OCI-LY3 (cell line): Measurements from ENCODE around the gene MAGEB17.
A peak's percentile ranks its signal among the peaks of the same experiment; 100 is the strongest.

ENCODE experiments used
- H2AFZ ChIP-seq: fragments of 200-600, 300-600 bp; shearing (Covaris generic); 2 replicates; pipeline ENCODE4 v1.6.0; 2014; ENCODE audit warnings: antibody characterized with exemption, low read depth, low read length
- H3K27ac ChIP-seq: fragments of 200-600, 300-600 bp; sonication (generic); 2 replicates; pipeline ENCODE4 v1.5.1; 2014; ENCODE audit warnings: mild to moderate bottlenecking, low read length, moderate library complexity, mixed read lengths
- H3K27me3 ChIP-seq: fragments of 200-600, 300-600 bp; sonication (generic); 2 replicates; pipeline ENCODE4 v1.6.1; 2014; ENCODE audit warnings: low read depth, low read length, mixed read lengths
- H3K36me3 ChIP-seq: fragments of 200-600, 300-600 bp; sonication (generic); replicated peaks from 2 replicates; pipeline ENCODE3; 2014; ENCODE audit warnings: low read depth, low read length, mixed read lengths
- H3K4me1 ChIP-seq: fragments of 300-600, 200-600 bp; sonication (generic); 2 replicates; pipeline ENCODE4 v1.6.1; 2014; ENCODE audit warnings: low read length, mixed read lengths
- H3K4me2 ChIP-seq: fragments of 200-600, 300-600 bp; sonication (generic); 2 replicates; pipeline ENCODE4 v1.6.1; 2014; ENCODE audit warnings: low read length, mixed read lengths
- H3K4me3 ChIP-seq: fragments of 300-600, 200-600 bp; sonication (generic); 2 replicates; pipeline ENCODE4 v1.5.1; 2014; ENCODE audit warnings: antibody characterized with exemption, mild to moderate bottlenecking, low read length, moderate library complexity
- H3K79me2 ChIP-seq: fragments of 300-600, 200-600 bp; shearing (Covaris generic); 2 replicates; pipeline ENCODE4 v1.6.1; 2014; ENCODE audit warnings: mild to moderate bottlenecking, low read length, mixed read lengths
- H3K9ac ChIP-seq: fragments of 300-600, 200-600 bp; shearing (Covaris generic); 2 replicates; pipeline ENCODE4 v1.6.0; 2014; ENCODE audit warnings: mild to moderate bottlenecking, low read length, moderate library complexity
- H3K9me3 ChIP-seq: fragments of 200-600, 300-600 bp; shearing (Covaris generic); 2 replicates; pipeline ENCODE4 v1.6.1; 2014; ENCODE audit warnings: low read length, mixed read lengths; ENCODE audit not compliant: insufficient read depth
- H4K20me1 ChIP-seq: fragments of 200-600, 300-600 bp; sonication (generic); 2 replicates; pipeline ENCODE4 v1.6.1; 2016; ENCODE audit warnings: low read length, mixed read lengths; ENCODE audit not compliant: insufficient read depth
- EZH2phosphoT487 ChIP-seq: fragments of 200-600 bp; shearing (Covaris generic); IDR thresholded peaks from 2 replicates; pipeline ENCODE4 v1.6.1; 2018; ENCODE audit warnings: antibody characterized with exemption, mixed run types, low read depth
- TF ChIP-seq, protein P1 (sequence below): fragments of 200-600, 300-600 bp; sonication (generic); IDR thresholded peaks from 2 replicates; pipeline ENCODE4 v1.5.1; 2014; ENCODE audit warnings: antibody characterized with exemption, low read length, low read depth

Gene MAGEB17

GRCh38 chrX:16124201-16124600 is 43.1 kb upstream of the MAGEB17 start:
- H4K20me1 ChIP-seq: no peaks in the 10 kb centered on the region; the same call in 1 of the 2 replicates
- H3K27me3 ChIP-seq: peaks cover 43% of the 10 kb centered on the region
- no peak overlapping the region for H3K4me3 ChIP-seq
- no peaks in the 10 kb centered on the region; the same call in 1 of the 2 replicates for H3K9me3 ChIP-seq
- no peaks in the 10 kb centered on the region for H3K79me2 ChIP-seq
- H3K9ac ChIP-seq: no peak overlapping the region
- H2AFZ ChIP-seq: no peak overlapping the region
- H3K36me3 ChIP-seq: no peaks in the 10 kb centered on the region
- H3K4me1 ChIP-seq: peaks cover 40% of the 10 kb centered on the region
- no peak overlapping the region for H3K27ac ChIP-seq
- TF ChIP-seq EZH2phosphoT487: no peak
- TF ChIP-seq, protein P1, sequence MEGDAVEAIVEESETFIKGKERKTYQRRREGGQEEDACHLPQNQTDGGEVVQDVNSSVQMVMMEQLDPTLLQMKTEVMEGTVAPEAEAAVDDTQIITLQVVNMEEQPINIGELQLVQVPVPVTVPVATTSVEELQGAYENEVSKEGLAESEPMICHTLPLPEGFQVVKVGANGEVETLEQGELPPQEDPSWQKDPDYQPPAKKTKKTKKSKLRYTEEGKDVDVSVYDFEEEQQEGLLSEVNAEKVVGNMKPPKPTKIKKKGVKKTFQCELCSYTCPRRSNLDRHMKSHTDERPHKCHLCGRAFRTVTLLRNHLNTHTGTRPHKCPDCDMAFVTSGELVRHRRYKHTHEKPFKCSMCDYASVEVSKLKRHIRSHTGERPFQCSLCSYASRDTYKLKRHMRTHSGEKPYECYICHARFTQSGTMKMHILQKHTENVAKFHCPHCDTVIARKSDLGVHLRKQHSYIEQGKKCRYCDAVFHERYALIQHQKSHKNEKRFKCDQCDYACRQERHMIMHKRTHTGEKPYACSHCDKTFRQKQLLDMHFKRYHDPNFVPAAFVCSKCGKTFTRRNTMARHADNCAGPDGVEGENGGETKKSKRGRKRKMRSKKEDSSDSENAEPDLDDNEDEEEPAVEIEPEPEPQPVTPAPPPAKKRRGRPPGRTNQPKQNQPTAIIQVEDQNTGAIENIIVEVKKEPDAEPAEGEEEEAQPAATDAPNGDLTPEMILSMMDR: no peak
- H3K4me2 ChIP-seq: no peak overlapping the region

- H3K27me3 ChIP-seq: peaks cover 56% of the 10 kb centered on the region
- TF ChIP-seq, protein P1: no peak
- no peak for TF ChIP-seq EZH2phosphoT487
- H3K79me2 ChIP-seq: no peaks in the 10 kb centered on the region
- H3K27ac ChIP-seq: no peak overlapping the region
- no peak overlapping the region for H3K4me3 ChIP-seq
- no peaks in the 10 kb centered on the region for H4K20me1 ChIP-seq
- H3K9me3 ChIP-seq: no peaks in the 10 kb centered on the region
- H3K4me1 ChIP-seq: peaks cover 26% of the 10 kb centered on the region
- no peak overlapping the region for H2AFZ ChIP-seq
- no peak overlapping the region for H3K9ac ChIP-seq
- H3K4me2 ChIP-seq: peak overlapping the region; percentile 32; the same call in 1 of the 2 replicates
- no peaks in the 10 kb centered on the region for H3K36me3 ChIP-seq
Observed at GRCh38 chrX:16125520-16126149, 41.6 kb upstream of the MAGEB17 start.

- H3K9ac ChIP-seq: no peak overlapping the region
- H3K27ac ChIP-seq: no peak overlapping the region
- H3K79me2 ChIP-seq: no peaks in the 10 kb centered on the region
- no peaks in the 10 kb centered on the region for H3K36me3 ChIP-seq
- TF ChIP-seq, protein P1: no peak
- TF ChIP-seq EZH2phosphoT487: no peak
- peaks cover 66% of the 10 kb centered on the region for H3K27me3 ChIP-seq
- H3K9me3 ChIP-seq: no peaks in the 10 kb centered on the region
- H3K4me1 ChIP-seq: peaks cover 4% of the 10 kb centered on the region; the same call in 1 of the 2 replicates
- H3K4me2 ChIP-seq: no peak overlapping the region
- H3K4me3 ChIP-seq: no peak overlapping the region
- no peaks in the 10 kb centered on the region for H4K20me1 ChIP-seq
- H2AFZ ChIP-seq: no peak overlapping the region
Observed at GRCh38 chrX:16130707-16131106, 36.6 kb upstream of the MAGEB17 start.

- Histone ChIP-seq H3K9me3 (no peaks in the 10 kb centered on the region), H3K4me3 (no peak overlapping the region), H3K27me3 (peaks cover 81% of the 10 kb centered on the region), H3K27ac (no peak overlapping the region), H3K4me2 (no peak overlapping the region), H3K36me3 (no peaks in the 10 kb centered on the region), H3K4me1 (peaks cover 23% of the 10 kb centered on the region), H4K20me1 (peaks cover 8% of the 10 kb centered on the region; the same call in 1 of the 2 replicates), H3K79me2 (no peaks in the 10 kb centered on the region), H3K9ac (no peak overlapping the region), H2AFZ (no peak overlapping the region)
- TF ChIP-seq, protein P1: no peak
- no peak for TF ChIP-seq EZH2phosphoT487
Observed at GRCh38 chrX:16134936-16135335, 32.3 kb upstream of the MAGEB17 start.
